GM19467 (cell line): ENCODE data around the gene NONO.
"Not testable (repeated sequence)": the region's sequence is repeated elsewhere in the genome, so short reads cannot be mapped to it uniquely, and the experiment has no call there.

Experiments used
- ATAC-seq: cut with Tn5 transposase; IDR thresholded peaks from one replicate; pipeline ENCODE4 v1.9.1; 2021; ENCODE audit warnings: mild to moderate bottlenecking, moderate library complexity; ENCODE audit not compliant: unreplicated experiment

Gene NONO

GRCh38 chrX:71285929-71286328, 2.5 kb downstream of the NONO start:
- no peak for ATAC-seq

GRCh38 chrX:71291381-71291780, 7.9 kb downstream of the NONO start:
- no peak for ATAC-seq

- ATAC-seq = no peak
Observed at GRCh38 chrX:71292669-71293365, 9.4 kb downstream of the NONO start.

GRCh38 chrX:71296806-71297205, 13.4 kb downstream of the NONO start:
- no peak for ATAC-seq

GRCh38 chrX:71298119-71298518, 14.7 kb downstream of the NONO start:
- no peak for ATAC-seq

GRCh38 chrX:71300064-71300463, 16.6 kb downstream of the NONO start:
- ATAC-seq = not testable (repeated sequence)

GRCh38 chrX:71300495-71300894, 17.1 kb downstream of the NONO start:
- not testable (repeated sequence) for ATAC-seq

GRCh38 chrX:71301195-71301924, 17.9 kb downstream of the NONO start, which contains the start of gene ITGB1BP2:
Gene ITGB1BP2 (plus strand): TSS chrX:71301750. CDS start chrX:71301807, 57 bp downstream.
- no peak for ATAC-seq

- no peak for ATAC-seq
Observed at GRCh38 chrX:71302461-71303213, 19.2 kb downstream of the NONO start.

- ATAC-seq = no peak
Observed at GRCh38 chrX:71304561-71304960, 21.1 kb downstream of the NONO start.

GRCh38 chrX:71315917-71316316, 32.5 kb downstream of the NONO start:
- no peak for ATAC-seq

GRCh38 chrX:71316959-71317358, 33.5 kb downstream of the NONO start:
- not testable (repeated sequence) for ATAC-seq

- no peak for ATAC-seq
Observed at GRCh38 chrX:71320126-71320525, 36.7 kb downstream of the NONO start.

GRCh38 chrX:71321731-71322130, 38.3 kb downstream of the NONO start:
- no peak for ATAC-seq

- ATAC-seq = not testable (repeated sequence)
Observed at GRCh38 chrX:71324452-71324851, 41.0 kb downstream of the NONO start.

- ATAC-seq = no peak
Observed at GRCh38 chrX:71326394-71326793, 43.0 kb downstream of the NONO start.

- ATAC-seq = not testable (repeated sequence)
Observed at GRCh38 chrX:71349151-71349665, 65.8 kb downstream of the NONO start.

- not testable (repeated sequence) for ATAC-seq
Observed at GRCh38 chrX:71349867-71350266, 66.4 kb downstream of the NONO start.
